ENCODE data around the gene JMJD8.
"Not testable (repeated sequence)": the region's sequence is repeated elsewhere in the genome, so short reads cannot be mapped to it uniquely, and the experiment has no call there.

The JMJD8 gene

GRCh38 chr16:708019-708418 lies 23.9 kb upstream of the JMJD8 start:
- no peak for DNase-seq

GRCh38 chr16:707062-707538 lies 23.0 kb upstream of the JMJD8 start:
- DNase-seq = no peak

- no peak for DNase-seq
Observed at GRCh38 chr16:706189-707061, 22.3 kb upstream of the JMJD8 start.

- DNase-seq = no peak
Observed at GRCh38 chr16:705431-706188, 21.5 kb upstream of the JMJD8 start, which contains the start of gene FBXL16. FBXL16 (minus strand) TSS chr16:705801; CDS start chr16:697405, 8,396 bp downstream.

- no peak for DNase-seq
Observed at GRCh38 chr16:704552-705380, 20.6 kb upstream of the JMJD8 start.

DNA sequence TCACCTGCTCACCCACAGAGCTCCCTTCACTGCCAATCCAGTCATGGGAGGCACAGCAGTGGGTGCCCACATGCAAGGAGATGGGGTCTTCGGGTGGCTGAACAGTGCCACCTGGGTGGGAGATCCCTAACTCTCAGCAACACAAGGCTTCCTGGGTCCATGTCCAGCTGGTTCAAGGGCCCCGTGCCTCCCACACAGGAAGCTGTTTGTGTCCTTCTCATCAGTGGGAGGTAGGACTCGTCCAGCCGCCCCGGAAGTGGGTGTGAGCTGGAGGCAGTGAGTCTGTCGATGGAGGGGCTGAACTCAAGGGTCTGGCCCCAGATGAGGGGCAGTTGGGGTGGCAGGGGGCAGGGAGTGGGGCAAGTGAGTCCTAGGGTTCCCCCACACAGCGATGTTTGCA lies 19.9 kb upstream of the JMJD8 start:
- no peak for DNase-seq

DNA sequence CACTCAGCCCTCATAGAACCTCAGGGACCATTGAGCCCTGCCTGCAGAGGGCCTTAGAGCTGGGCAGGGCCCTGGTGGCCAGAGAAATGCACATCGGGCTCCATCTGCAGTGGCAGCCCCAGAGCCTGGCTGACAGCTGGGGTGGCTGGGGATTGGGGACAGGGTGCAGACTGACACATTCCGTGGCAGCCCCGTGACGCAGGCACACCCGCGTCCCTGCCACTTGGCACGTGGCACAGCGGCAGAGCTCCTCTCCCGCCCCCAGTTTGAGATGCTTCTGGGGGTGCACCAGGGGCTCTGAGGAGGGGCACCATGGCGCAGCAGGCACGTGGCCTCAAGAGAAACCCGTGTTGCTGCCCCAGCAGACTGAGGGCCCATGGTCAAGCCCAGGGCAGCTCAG lies 19.3 kb upstream of the JMJD8 start:
- no peak for DNase-seq

GRCh38 chr16:702341-702740 lies 18.2 kb upstream of the JMJD8 start:
- DNase-seq = no peak

- no peak for DNase-seq
Observed at GRCh38 chr16:700684-701584, 16.8 kb upstream of the JMJD8 start.

DNA sequence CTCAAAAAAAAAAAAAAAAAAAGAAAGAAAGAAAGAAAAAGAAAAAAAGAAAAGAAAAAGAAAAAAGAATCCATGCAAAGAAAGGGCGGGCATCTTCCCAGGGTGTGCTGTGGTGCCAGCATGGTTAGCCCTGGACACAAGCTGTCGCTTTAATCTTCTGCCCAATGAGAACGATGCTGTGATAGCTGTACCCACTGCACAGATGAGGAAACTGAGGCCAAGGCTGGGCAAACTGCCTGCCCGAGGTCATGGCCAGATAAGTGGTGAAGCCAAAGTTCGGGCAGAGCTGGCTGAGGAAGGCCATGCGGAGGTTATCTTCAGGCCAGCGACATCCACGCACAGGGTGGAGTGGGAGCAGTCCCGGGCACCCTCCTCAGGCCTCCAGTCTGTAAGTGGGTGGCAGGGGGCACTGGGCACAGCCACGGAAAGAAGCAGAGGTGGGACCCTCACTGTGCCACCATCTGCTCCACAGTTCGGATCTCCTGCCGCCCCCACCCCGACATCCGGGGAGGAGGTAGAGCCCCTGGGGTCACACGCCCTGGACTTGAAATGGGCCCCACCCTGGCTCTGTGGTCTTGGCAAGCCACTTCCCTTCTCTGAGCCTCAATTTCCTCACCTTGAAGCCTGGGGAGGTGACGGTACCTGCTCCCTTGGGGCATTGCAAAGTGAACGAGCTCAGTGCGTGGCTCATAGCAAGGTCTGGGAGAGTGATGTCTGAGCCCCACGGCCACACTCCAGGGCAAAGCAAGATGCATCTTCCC lies 15.0 kb upstream of the JMJD8 start:
- no peak for DNase-seq

- DNase-seq = no peak
Observed at GRCh38 chr16:695355-696089, 11.4 kb upstream of the JMJD8 start.

DNA sequence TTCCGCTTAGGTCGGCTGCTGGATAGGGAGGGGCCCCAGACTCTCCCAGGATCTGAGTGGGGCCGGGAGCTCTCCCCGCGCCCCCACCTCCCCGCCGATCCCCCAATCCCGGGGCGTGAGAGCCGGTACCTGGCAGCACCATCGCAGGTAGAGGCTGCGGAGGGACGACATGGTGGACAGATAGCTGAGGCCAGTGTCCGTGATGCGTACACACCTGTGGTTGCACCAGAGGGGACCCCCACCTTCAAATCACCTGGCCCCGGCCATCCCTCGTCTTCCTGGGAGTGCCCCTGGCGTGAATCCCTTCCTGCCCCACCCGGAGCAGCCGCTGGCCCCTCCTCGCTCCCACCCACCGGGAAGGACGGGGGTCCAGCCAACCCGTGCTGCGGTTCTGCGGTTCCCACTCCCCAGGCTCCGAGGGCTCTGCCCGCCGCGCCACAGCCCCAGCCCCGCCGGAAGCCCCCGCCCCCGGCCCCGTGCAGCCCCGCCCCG lies 10.8 kb upstream of the JMJD8 start:
- no peak for DNase-seq

- DNase-seq = no peak
Observed at GRCh38 chr16:694187-694862, 10.2 kb upstream of the JMJD8 start.

GRCh38 chr16:693766-694165 lies 9.6 kb upstream of the JMJD8 start:
- no peak for DNase-seq

GRCh38 chr16:693364-693763 lies 9.2 kb upstream of the JMJD8 start:
- no peak for DNase-seq

- DNase-seq = no peak
Observed at GRCh38 chr16:692356-693108, 8.4 kb upstream of the JMJD8 start.

DNA sequence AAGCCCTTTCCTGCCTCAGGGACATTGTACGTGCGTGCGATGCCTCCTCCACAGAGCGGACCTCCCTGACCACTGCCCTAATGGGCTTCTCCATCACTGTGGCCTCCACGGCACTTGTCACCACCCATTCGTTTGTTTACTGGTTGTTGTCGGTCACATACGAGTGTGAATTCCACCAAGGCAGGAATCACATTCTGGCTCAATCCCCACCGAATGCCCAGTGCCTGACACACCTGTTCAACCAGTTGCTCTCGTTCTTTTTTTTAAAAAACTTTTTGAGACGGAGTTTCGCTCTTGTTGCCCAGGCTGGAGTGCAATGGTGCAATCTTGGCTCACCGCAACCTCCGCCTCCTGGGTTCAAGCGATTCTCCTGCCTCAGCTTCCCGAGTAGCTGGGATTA lies 7.1 kb upstream of the JMJD8 start:
- DNase-seq = not testable (repeated sequence)

DNA sequence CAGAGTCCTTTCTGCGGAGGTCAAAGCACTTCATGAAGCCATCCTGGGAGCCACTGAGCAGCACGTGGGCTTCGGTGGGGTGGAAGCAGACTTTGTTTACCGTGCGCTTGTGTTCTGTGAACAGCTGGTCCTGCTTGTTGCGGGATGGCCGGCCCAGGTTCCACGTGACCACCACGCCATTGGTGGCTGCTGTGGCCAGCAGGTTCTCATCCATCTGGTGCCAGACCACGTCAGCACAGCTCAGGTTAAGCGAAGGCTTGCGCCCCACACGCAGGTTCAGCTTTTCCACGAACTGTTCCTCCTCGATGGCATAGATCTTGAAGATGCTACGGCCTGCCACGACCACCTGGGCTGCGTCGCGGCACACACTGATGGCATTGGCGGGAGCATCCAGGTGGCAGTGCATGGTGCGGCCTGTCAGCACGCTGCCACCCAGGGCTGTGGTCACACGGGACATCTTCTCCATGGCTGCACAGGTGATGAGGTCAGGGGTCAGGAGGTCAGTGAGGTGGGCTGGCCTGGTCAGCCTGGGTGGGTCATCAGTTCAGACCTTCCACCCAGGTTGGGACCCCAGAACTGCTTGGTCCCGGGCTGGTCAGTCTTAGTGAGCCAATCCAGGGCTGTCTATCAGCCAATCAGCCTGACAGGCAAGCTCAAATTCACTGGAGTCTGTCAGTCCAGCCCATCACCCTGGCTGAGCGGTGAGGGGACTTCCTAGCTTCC lies 5.2 kb upstream of the JMJD8 start:
- no peak for DNase-seq
